ENCODE measurements around the gene WDR87.

Gene WDR87

GRCh38 chr19:37896180-37896579 is 10.2 kb downstream of the WDR87 start:
- Histone ChIP-seq H3K9me3 (ENCODE audit: insufficient read depth, low read length) (no peaks in the 10 kb centered on the region), H3K4me3 (ENCODE audit: low read length) (no peak overlapping the region), H3K4me1 (ENCODE audit: low read length) (peaks cover 5% of the 10 kb centered on the region), H3K4me2 (ENCODE audit: low read length) (no peak overlapping the region), H3K79me2 (ENCODE audit: low read length) (no peaks in the 10 kb centered on the region), H3K27me3 (ENCODE audit: low read depth, low read length) (0 out of 2 replicates have a peak, but pooled peaks cover 11% of the 10 kb centered on the region), H3K27ac (ENCODE audit: low read length) (no peak overlapping the region), H2AFZ (ENCODE audit: low read depth, low read length) (no peak overlapping the region), H3K36me3 (replicated peaks; ENCODE audit: low read depth, low read length) (no peaks in the 10 kb centered on the region), H4K20me1 (ENCODE audit: insufficient read depth, low read length) (no peaks in the 10 kb centered on the region), H3K9ac (ENCODE audit: low read length) (no peak overlapping the region)
- TF ChIP-seq EZH2phosphoT487 (IDR thresholded peaks at IDR 0.05; ENCODE audit: low read depth): no peak
- no peak for TF ChIP-seq CTCF (IDR thresholded peaks at IDR 0.05; ENCODE audit: low read depth, low read length)

- no peak overlapping the region for H3K9ac ChIP-seq (ENCODE audit: low read length)
- peaks cover 21% of the 10 kb centered on the region; the same call in 1 of the 2 replicates for H3K27me3 ChIP-seq (ENCODE audit: low read depth, low read length)
- H3K36me3 ChIP-seq (replicated peaks; ENCODE audit: low read depth, low read length): no peaks in the 10 kb centered on the region
- H4K20me1 ChIP-seq (ENCODE audit: insufficient read depth, low read length): no peaks in the 10 kb centered on the region
- no peaks in the 10 kb centered on the region for H3K9me3 ChIP-seq (ENCODE audit: insufficient read depth, low read length)
- TF ChIP-seq CTCF (IDR thresholded peaks at IDR 0.05; ENCODE audit: low read depth, low read length) (no peak), EZH2phosphoT487 (IDR thresholded peaks at IDR 0.05; ENCODE audit: low read depth) (no peak)
- H3K27ac ChIP-seq (ENCODE audit: low read length): no peak overlapping the region
- H3K79me2 ChIP-seq (ENCODE audit: low read length): no peaks in the 10 kb centered on the region
- H3K4me2 ChIP-seq (ENCODE audit: low read length): no peak overlapping the region
- H3K4me1 ChIP-seq (ENCODE audit: low read length): peaks cover 3% of the 10 kb centered on the region
- no peak overlapping the region for H2AFZ ChIP-seq (ENCODE audit: low read depth, low read length)
- H3K4me3 ChIP-seq (ENCODE audit: low read length): no peak overlapping the region
These were observed 12.4 kb downstream of the WDR87 start for GRCh38 chr19:37893845-37894575.

- no peak overlapping the region for H3K9ac ChIP-seq (ENCODE audit: low read length)
- H3K4me1 ChIP-seq (ENCODE audit: low read length): no peaks in the 10 kb centered on the region
- H3K27me3 ChIP-seq (ENCODE audit: low read depth, low read length): peaks cover 39% of the 10 kb centered on the region
- no peak overlapping the region for H3K4me3 ChIP-seq (ENCODE audit: low read length)
- H3K9me3 ChIP-seq (ENCODE audit: insufficient read depth, low read length): 0 out of 2 replicates have a peak, but pooled peaks cover 4% of the 10 kb centered on the region
- H3K4me2 ChIP-seq (ENCODE audit: low read length): no peak overlapping the region
- no peaks in the 10 kb centered on the region for H3K36me3 ChIP-seq (replicated peaks; ENCODE audit: low read depth, low read length)
- TF ChIP-seq EZH2phosphoT487 (IDR thresholded peaks at IDR 0.05; ENCODE audit: low read depth): no peak
- TF ChIP-seq CTCF (IDR thresholded peaks at IDR 0.05; ENCODE audit: low read depth, low read length): no peak
- H2AFZ ChIP-seq (ENCODE audit: low read depth, low read length): no peak overlapping the region
- H3K79me2 ChIP-seq (ENCODE audit: low read length): no peaks in the 10 kb centered on the region
- no peak overlapping the region for H3K27ac ChIP-seq (ENCODE audit: low read length)
- no peaks in the 10 kb centered on the region for H4K20me1 ChIP-seq (ENCODE audit: insufficient read depth, low read length)
These were observed 19.8 kb downstream of the WDR87 start for GRCh38 chr19:37886571-37886970.

- Histone ChIP-seq H3K9me3 (ENCODE audit: insufficient read depth, low read length) (0 out of 2 replicates have a peak, but pooled peaks cover 7% of the 10 kb centered on the region), H3K27ac (ENCODE audit: low read length) (no peak overlapping the region), H4K20me1 (ENCODE audit: insufficient read depth, low read length) (no peaks in the 10 kb centered on the region), H3K4me2 (ENCODE audit: low read length) (no peak overlapping the region), H3K79me2 (ENCODE audit: low read length) (no peaks in the 10 kb centered on the region), H3K27me3 (ENCODE audit: low read depth, low read length) (peaks cover 39% of the 10 kb centered on the region), H2AFZ (ENCODE audit: low read depth, low read length) (no peak overlapping the region), H3K36me3 (replicated peaks; ENCODE audit: low read depth, low read length) (no peaks in the 10 kb centered on the region), H3K4me1 (ENCODE audit: low read length) (no peaks in the 10 kb centered on the region), H3K4me3 (ENCODE audit: low read length) (no peak overlapping the region), H3K9ac (ENCODE audit: low read length) (no peak overlapping the region)
- TF ChIP-seq CTCF (IDR thresholded peaks at IDR 0.05; ENCODE audit: low read depth, low read length): no peak
- TF ChIP-seq EZH2phosphoT487 (IDR thresholded peaks at IDR 0.05; ENCODE audit: low read depth): no peak
These were observed 21.0 kb downstream of the WDR87 start for GRCh38 chr19:37885392-37885791.
